Breast epithelium (tissue), 4 donors: Measurements from ENCODE around the gene SAT1. TPM values are rescaled to one million over a fixed set of nuclear protein-coding genes. Genes with fewer than 3 reads are reported as not detected.

Source experiments
- DNase-seq, 2 donors: peaks; one replicate each; pipeline ENCODE4 v3.0.0-alpha.2; 2019; ENCODE audit warnings: low spot score in 2 of 2
- H3K27ac ChIP-seq, 2 donors: fragments of 200-600 bp; sonication (generic) in 1 of 2; one replicate each; pipeline ENCODE4 v1.5.1; 2016 to 2019; ENCODE audit warnings: mild to moderate bottlenecking in 1 of 2
- H3K27me3 ChIP-seq, 2 donors: fragments of 200-600 bp; sonication (generic) in 1 of 2; one replicate each; pipeline versions ENCODE4 v1.5.1 to v1.6.0; 2017 to 2019; ENCODE audit warnings: control low read depth in 1 of 2, mild to moderate bottlenecking in 1 of 2
- H3K36me3 ChIP-seq: fragments of 200-600 bp; one replicate; pipeline ENCODE4 v1.5.1; 2019
- H3K4me1 ChIP-seq, 2 donors: fragments of 200-600 bp; sonication (generic); one replicate each; pipeline ENCODE4 v1.5.1; 2016 to 2019; ENCODE audit warnings: control low read depth in 1 of 2
- H3K4me3 ChIP-seq, 3 donors: fragments of 200-600 bp; sonication (generic); 1 replicate in 2 of 3; 2 replicates in 1 of 3; pipeline ENCODE4 v1.5.1; 2016 to 2019; ENCODE audit warnings: mild to moderate bottlenecking in 3 of 3, moderate library complexity in 2 of 3
- H3K9me3 ChIP-seq, 2 donors: fragments of 200-600 bp; sonication (generic) in 1 of 2; one replicate each; pipeline ENCODE4 v1.5.1; 2016 to 2019; ENCODE audit warnings: control low read depth in 1 of 2
- POLR2A ChIP-seq: fragments of 450-650 bp; IDR thresholded peaks from one replicate; pipeline ENCODE4 v1.6.1; 2016; ENCODE audit warnings: antibody characterized with exemption, mild to moderate bottlenecking, moderate library complexity
- POLR2AphosphoS5 ChIP-seq, 3 donors: sonication (generic); formaldehyde crosslinking; IDR thresholded peaks; one replicate each; pipeline ENCODE4 v1.6.1; 2017; ENCODE audit warnings: antibody characterized with exemption in 3 of 3
- intact Hi-C: fragments of 100-400 bp; cut with DNase I; formaldehyde crosslinking; loops from one replicate; pipeline ENCODE4 v1.15.1; 2023; ENCODE audit warnings: low total_unique reads
- total RNA-seq, 3 donors: library from RNA; depleted of rRNA; stranded (reverse); fragments of >200 nt; gene quantifications; one replicate each; pipeline ENCODE4 v1.1.0, GENCODE V29; 2016
- TF ChIP-seq, protein P1 (sequence below), 3 donors: fragments of 450-650 bp; IDR thresholded peaks; one replicate each; pipeline ENCODE4 v1.5.1; 2016 to 2017; ENCODE audit warnings: antibody characterized with exemption in 3 of 3, mild to moderate bottlenecking in 3 of 3, moderate library complexity in 3 of 3

SAT1 gene
- total RNA-seq, 3 donors from 2014 or later: 980 to 1,359 (median 1,246) TPM

DNA sequence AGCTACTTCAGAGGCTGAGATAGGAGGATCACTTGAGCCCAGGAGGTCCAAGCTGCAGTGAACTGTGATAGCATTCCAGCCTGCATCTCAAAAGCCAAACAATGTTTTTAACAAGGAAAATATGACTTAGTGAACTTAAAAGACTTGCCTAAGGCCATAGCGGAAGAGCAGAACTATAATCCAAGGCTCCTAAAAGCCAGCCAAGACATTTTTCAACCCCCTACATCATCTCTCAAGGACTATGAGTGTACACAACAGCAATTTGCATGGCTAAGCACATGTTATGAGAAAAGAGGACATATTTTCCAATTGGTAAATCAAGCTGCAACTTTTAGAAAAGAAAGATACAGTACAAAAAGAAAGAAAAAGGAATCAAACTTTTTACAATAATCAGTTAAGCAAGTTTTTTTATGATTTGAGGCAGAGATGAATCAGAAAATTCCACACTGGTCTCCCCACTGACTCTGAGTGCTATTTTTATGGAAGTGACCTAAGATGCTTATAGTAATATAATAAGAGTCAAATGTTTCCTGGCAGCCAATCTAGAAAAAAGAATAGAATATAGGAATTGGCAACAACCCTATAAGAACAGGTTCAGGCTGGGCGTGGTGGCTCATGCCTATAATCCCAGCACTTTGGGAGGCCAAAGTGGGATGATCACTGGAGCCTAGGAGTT, 30.1 kb upstream of the SAT1 start:
- Histone ChIP-seq H3K4me3 (no peak overlapping the region), H3K27ac (peak overlapping the region in 1 of 2 donors; percentile 7), H3K9me3 (no peaks in the 10 kb centered on the region), H3K27me3 (peaks cover 0 to 31% of the 10 kb centered on the region in 2 donors), H3K36me3 (no peaks in the 10 kb centered on the region), H3K4me1 (no peaks in the 10 kb centered on the region)
- no peak for TF ChIP-seq POLR2AphosphoS5 (IDR thresholded peaks at IDR 0.05)
- no peak for TF ChIP-seq POLR2A
- TF ChIP-seq, protein P1, sequence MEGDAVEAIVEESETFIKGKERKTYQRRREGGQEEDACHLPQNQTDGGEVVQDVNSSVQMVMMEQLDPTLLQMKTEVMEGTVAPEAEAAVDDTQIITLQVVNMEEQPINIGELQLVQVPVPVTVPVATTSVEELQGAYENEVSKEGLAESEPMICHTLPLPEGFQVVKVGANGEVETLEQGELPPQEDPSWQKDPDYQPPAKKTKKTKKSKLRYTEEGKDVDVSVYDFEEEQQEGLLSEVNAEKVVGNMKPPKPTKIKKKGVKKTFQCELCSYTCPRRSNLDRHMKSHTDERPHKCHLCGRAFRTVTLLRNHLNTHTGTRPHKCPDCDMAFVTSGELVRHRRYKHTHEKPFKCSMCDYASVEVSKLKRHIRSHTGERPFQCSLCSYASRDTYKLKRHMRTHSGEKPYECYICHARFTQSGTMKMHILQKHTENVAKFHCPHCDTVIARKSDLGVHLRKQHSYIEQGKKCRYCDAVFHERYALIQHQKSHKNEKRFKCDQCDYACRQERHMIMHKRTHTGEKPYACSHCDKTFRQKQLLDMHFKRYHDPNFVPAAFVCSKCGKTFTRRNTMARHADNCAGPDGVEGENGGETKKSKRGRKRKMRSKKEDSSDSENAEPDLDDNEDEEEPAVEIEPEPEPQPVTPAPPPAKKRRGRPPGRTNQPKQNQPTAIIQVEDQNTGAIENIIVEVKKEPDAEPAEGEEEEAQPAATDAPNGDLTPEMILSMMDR (IDR thresholded peaks at IDR 0.05): no peak
- no peak for DNase-seq
- intact Hi-C loops: no loop called here

DNA sequence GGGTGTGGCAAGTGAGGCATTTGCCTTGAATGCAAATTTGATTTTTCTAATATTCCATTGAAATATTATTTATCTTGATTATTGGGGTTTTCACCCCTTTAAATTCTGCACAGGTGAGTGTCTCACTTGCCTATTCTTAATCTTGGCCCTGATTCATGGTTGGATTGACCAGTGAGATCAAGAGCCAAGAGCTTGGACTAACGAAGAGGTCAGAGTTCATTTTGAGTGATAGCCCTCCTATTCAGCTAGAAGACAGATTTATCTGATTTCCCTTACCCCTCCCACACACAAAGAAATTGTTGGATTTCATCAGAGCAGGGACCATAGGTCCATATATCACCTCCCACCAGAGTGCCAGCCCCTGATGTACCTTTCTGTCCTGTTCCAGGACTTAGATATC, 28.3 kb upstream of the SAT1 start:
- DNase-seq: no peak
- TF ChIP-seq POLR2A: no peak
- no peak for TF ChIP-seq POLR2AphosphoS5 (IDR thresholded peaks at IDR 0.05)
- TF ChIP-seq, protein P1 (IDR thresholded peaks at IDR 0.05): no peak
- peaks cover 0 to 23% of the 10 kb centered on the region in 2 donors for H3K27me3 ChIP-seq
- intact Hi-C loops: no loop called here
- H3K9me3 ChIP-seq: no peaks in the 10 kb centered on the region
- H3K36me3 ChIP-seq: no peaks in the 10 kb centered on the region
- no peaks in the 10 kb centered on the region for H3K4me1 ChIP-seq
- H3K4me3 ChIP-seq: no peak overlapping the region
- no peak overlapping the region for H3K27ac ChIP-seq

DNA sequence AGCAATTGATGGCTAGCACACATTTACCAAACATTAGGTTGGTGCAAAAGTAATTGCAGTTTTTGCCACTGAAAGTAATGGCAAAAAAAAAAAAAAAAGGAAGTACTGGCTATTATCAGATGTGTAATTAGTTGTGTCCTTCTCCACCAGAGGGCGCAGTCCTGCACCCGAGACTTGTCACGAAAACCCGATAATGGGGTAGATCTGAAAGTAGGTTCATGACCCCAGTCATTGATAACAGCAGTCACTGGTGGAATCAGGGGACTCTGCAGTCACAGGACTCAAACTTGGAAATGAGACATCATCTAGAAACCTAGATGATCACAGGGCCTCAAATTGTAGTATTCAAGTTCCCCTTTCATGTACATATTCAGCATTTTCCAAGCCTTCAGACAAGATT, 26.8 kb upstream of the SAT1 start:
- TF ChIP-seq, protein P1 (IDR thresholded peaks at IDR 0.05): peak in 1 of 3 donors; percentile 27
- no peak for TF ChIP-seq POLR2AphosphoS5 (IDR thresholded peaks at IDR 0.05)
- Histone ChIP-seq H3K4me3 (no peak overlapping the region), H3K27me3 (peaks cover 0 to 19% of the 10 kb centered on the region in 2 donors), H3K27ac (no peak overlapping the region), H3K9me3 (no peaks in the 10 kb centered on the region), H3K36me3 (no peaks in the 10 kb centered on the region), H3K4me1 (no peaks in the 10 kb centered on the region)
- DNase-seq: no peak
- intact Hi-C loops: no loop called here

DNA sequence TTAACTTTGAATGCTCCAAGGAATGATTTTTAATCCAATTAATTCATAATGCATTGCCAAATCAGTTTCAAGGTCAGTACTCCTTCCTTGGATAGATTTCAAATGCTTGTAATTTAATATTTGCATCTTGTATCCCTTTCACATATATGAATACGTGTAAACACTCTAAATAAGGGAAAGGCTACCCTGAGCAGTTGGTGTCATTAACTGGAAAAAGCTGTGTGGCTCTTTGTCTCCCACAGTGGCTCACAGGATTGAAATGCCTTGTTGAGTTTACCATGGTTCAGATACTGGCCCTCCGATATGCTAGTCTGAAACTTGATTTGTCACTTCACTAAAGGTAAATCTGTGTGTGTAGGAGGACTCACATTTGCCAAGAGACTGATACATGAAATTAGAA, 23.2 kb upstream of the SAT1 start:
- peaks cover 0 to 11% of the 10 kb centered on the region in 2 donors for H3K9me3 ChIP-seq
- no peak overlapping the region for H3K27ac ChIP-seq
- no peak for TF ChIP-seq POLR2AphosphoS5 (IDR thresholded peaks at IDR 0.05)
- no peak for TF ChIP-seq POLR2A
- TF ChIP-seq, protein P1 (IDR thresholded peaks at IDR 0.05): no peak
- intact Hi-C loops: no loop called here
- no peaks in the 10 kb centered on the region for H3K4me1 ChIP-seq
- H3K4me3 ChIP-seq: no peak overlapping the region
- DNase-seq: no peak
- H3K27me3 ChIP-seq: peaks cover 0 to 11% of the 10 kb centered on the region in 2 donors
- H3K36me3 ChIP-seq: no peaks in the 10 kb centered on the region

DNA sequence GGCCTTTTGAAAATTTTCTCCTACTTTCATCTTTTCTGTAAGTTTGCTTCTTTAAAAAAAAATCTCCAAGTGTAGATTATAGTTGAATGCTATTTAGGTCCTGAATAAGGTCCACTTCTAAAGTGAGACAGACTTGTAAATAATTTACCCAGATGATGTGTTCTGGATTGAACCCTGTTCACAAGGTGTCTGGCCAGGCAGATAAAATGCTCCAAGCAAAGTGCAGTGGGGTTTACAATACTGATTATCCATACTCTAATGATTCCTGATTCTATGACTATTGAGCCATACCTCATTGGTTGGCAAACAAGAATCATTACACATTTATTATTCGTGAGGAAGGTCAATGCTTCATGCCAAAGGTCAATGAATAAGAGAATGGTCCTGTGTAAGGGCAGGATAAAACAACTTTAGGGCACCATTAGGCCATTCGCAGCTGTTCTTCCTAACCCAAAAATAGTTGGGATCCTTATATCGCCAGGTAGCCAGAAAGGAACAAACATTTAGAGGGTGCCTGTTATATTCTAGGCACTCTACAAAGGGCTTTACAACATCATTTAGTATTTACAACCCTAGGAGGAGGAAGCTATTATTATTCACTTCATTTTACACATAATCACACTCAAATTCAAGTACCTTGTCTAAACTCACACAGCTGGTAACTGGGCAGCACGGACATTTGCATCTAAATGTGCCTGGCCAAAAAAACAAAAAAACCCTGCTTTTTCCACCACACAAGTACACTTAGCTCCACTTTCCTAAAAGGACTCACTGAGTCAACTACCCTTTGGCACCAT, 18.6 kb upstream of the SAT1 start:
- H3K9me3 ChIP-seq: peaks cover 0 to 11% of the 10 kb centered on the region in 2 donors
- no peak for DNase-seq
- no peaks in the 10 kb centered on the region for H3K36me3 ChIP-seq
- intact Hi-C loops: no loop called here
- TF ChIP-seq, protein P1 (IDR thresholded peaks at IDR 0.05): no peak
- no peak overlapping the region for H3K4me3 ChIP-seq
- H3K4me1 ChIP-seq: no peaks in the 10 kb centered on the region
- H3K27me3 ChIP-seq: peaks cover 0 to 10% of the 10 kb centered on the region in 2 donors
- H3K27ac ChIP-seq: no peak overlapping the region
